GM23338 (cell line): ENCODE results near the gene IGF2. TPM values are rescaled to one million over a fixed set of nuclear protein-coding genes. Genes with fewer than 3 reads are reported as not detected.

Experiments
- ATAC-seq: fragments of 200-7000 bp; cut with Tn5 transposase; 3 replicates; pipeline ENCODE4 v1.9.1; 2020
- DNase-seq: peaks from one replicate; pipeline ENCODE4 v3.0.0-alpha.2; 2015; ENCODE audit warnings: low spot score
- H2AFZ ChIP-seq: fragments of 200-600 bp; sonication (generic); 2 replicates; pipeline ENCODE4 v1.8.0; 2016; ENCODE audit warnings: antibody characterized with exemption, mild to moderate bottlenecking, moderate library complexity
- H3F3A ChIP-seq: fragments of 200-600 bp; sonication (generic); replicated peaks from 2 replicates; pipeline ENCODE4 v1.8.0; 2017; ENCODE audit warnings: antibody characterized with exemption, mixed run types, low read depth
- H3K27ac ChIP-seq: fragments of 200-600 bp; sonication (generic); 2 replicates; pipeline ENCODE4 v1.6.1; 2016; ENCODE audit warnings: low read depth
- H3K27me3 ChIP-seq: fragments of 200-600 bp; sonication (generic); 2 replicates; pipeline ENCODE4 v1.8.0; 2016; ENCODE audit warnings: mild to moderate bottlenecking, mixed run types, moderate library complexity; ENCODE audit not compliant: insufficient read depth
- H3K36me3 ChIP-seq: fragments of 200-600 bp; sonication (generic); 2 replicates; pipeline ENCODE4 v1.8.0; 2016; ENCODE audit warnings: mild to moderate bottlenecking; ENCODE audit not compliant: insufficient read depth
- H3K4me1 ChIP-seq: fragments of 200-600 bp; sonication (generic); 2 replicates; pipeline ENCODE4 v1.8.0; 2016; ENCODE audit warnings: mild to moderate bottlenecking, moderate library complexity; ENCODE audit not compliant: insufficient read depth
- H3K4me2 ChIP-seq: fragments of 200-600 bp; sonication (generic); 2 replicates; pipeline ENCODE4 v1.7.1; 2017; ENCODE audit warnings: mixed run types
- H3K4me3 ChIP-seq: fragments of 200-600 bp; sonication (generic); 2 replicates; pipeline ENCODE4 v1.6.1; 2016; ENCODE audit warnings: mixed run types
- H3K79me2 ChIP-seq: fragments of 200-600 bp; sonication (generic); replicated peaks from 2 replicates; pipeline ENCODE4 v1.8.0; 2017; ENCODE audit warnings: mild to moderate bottlenecking; ENCODE audit not compliant: insufficient read depth
- H3K9me2 ChIP-seq: fragments of 200-600 bp; sonication (generic); 2 replicates; pipeline ENCODE4 v1.8.0; 2017; ENCODE audit not compliant: insufficient read depth
- H4K20me1 ChIP-seq: fragments of 200-600 bp; sonication (generic); replicated peaks from 2 replicates; pipeline ENCODE4 v1.8.0; 2017; ENCODE audit warnings: mild to moderate bottlenecking; ENCODE audit not compliant: insufficient read depth
- H3K27ac Mint-ChIP-seq: 2 replicates; pipeline ENCODE4 v1.8.0; 2020; ENCODE audit warnings: inconsistent platforms, mild to moderate bottlenecking, moderate library complexity, mixed read lengths
- H3K27me3 Mint-ChIP-seq: 3 replicates; pipeline ENCODE4 v1.8.0; 2022; ENCODE audit warnings: low read depth, mild to moderate bottlenecking, moderate library complexity, mixed read lengths, inconsistent platforms; ENCODE audit not compliant: insufficient read depth, poor library complexity
- H3K36me3 Mint-ChIP-seq: 3 replicates; pipeline ENCODE4 v1.8.0; 2021; ENCODE audit warnings: low read depth, mild to moderate bottlenecking, inconsistent platforms, moderate library complexity, mixed read lengths
- H3K4me1 Mint-ChIP-seq: 3 replicates; pipeline ENCODE4 v1.8.0; 2020; ENCODE audit warnings: mild to moderate bottlenecking, inconsistent platforms, mixed read lengths
- H3K4me3 Mint-ChIP-seq: 3 replicates; pipeline ENCODE4 v1.8.0; 2021; ENCODE audit warnings: moderate library complexity, mild to moderate bottlenecking, inconsistent platforms, mixed read lengths
- H3K9me3 Mint-ChIP-seq: 3 replicates; pipeline ENCODE4 v1.8.0; 2020; ENCODE audit warnings: moderate library complexity, mild to moderate bottlenecking, inconsistent platforms, mixed read lengths
- CREB1 ChIP-seq: fragments of 250-450 bp; sonication (Bioruptor Pico); IDR thresholded peaks from 2 replicates; pipeline ENCODE4 v1.5.0; 2020; ENCODE audit warnings: low read depth, mild to moderate bottlenecking, moderate library complexity
- CTCF ChIP-seq, 2 experiments: fragments of 200-600 bp in 1 of 2; sonication (generic) in 1 of 2; conservative IDR thresholded peaks; 2 replicates each; pipeline versions ENCODE4 v1.5.1 to v1.6.1; 2016 to 2017; ENCODE audit warnings: antibody characterized with exemption in 2 of 2, low read depth in 2 of 2, mild to moderate bottlenecking in 2 of 2, moderate library complexity in 1 of 2
- ETS1 ChIP-seq: IDR thresholded peaks from 2 replicates; pipeline ENCODE4 v1.6.1; 2016; ENCODE audit warnings: antibody characterized with exemption
- EZH2 ChIP-seq: fragments of 200-600 bp; sonication (generic); IDR thresholded peaks from one replicate; pipeline ENCODE4 v1.8.0; 2017; ENCODE audit warnings: antibody characterized with exemption, mild to moderate bottlenecking, low read depth; ENCODE audit not compliant: unreplicated experiment
- EZH2phosphoT487 ChIP-seq: fragments of 200-600 bp; sonication (generic); IDR thresholded peaks from one replicate; pipeline ENCODE4 v1.8.1; 2018; ENCODE audit warnings: antibody characterized with exemption; ENCODE audit not compliant: unreplicated experiment
- JUNB ChIP-seq: IDR thresholded peaks from one replicate; pipeline ENCODE4 v1.6.1; 2016; ENCODE audit warnings: antibody characterized with exemption; ENCODE audit not compliant: unreplicated experiment
- NANOG ChIP-seq: IDR thresholded peaks from 2 replicates; pipeline ENCODE4 v1.6.1; 2016; ENCODE audit warnings: antibody characterized with exemption, borderline replicate concordance
- POLR2AphosphoS5 ChIP-seq: IDR thresholded peaks from 2 replicates; pipeline ENCODE4 v1.6.1; 2016; ENCODE audit warnings: antibody characterized with exemption, low read depth
- REST ChIP-seq: IDR thresholded peaks from one replicate; pipeline ENCODE4 v1.6.1; 2018; ENCODE audit warnings: antibody characterized with exemption; ENCODE audit not compliant: unreplicated experiment
- STAT1 ChIP-seq: IDR thresholded peaks from one replicate; pipeline ENCODE4 v1.6.1; 2016; ENCODE audit warnings: antibody characterized with exemption; ENCODE audit not compliant: unreplicated experiment
- ZNF114 ChIP-seq: fragments of 250-450 bp; sonication (Bioruptor Pico); IDR thresholded peaks from 2 replicates; pipeline ENCODE4 v1.5.0; 2020; ENCODE audit warnings: mild to moderate bottlenecking, moderate library complexity
- ZNF331 ChIP-seq: fragments of 250-450 bp; sonication (Bioruptor Pico); IDR thresholded peaks from 2 replicates; pipeline ENCODE4 v1.5.0; 2020; ENCODE audit warnings: low read depth, mild to moderate bottlenecking, moderate library complexity
- polyA plus RNA-seq: library from polyadenylated mRNA; unstranded; fragments of >200 nt; fragmentation: Nextera tagmentation; extraction: Ambion mirVana; gene quantifications from 2 replicates; pipeline ENCODE4 v1.2.1, GENCODE V29; 2016
- total RNA-seq: library from RNA; depleted of rRNA; stranded (reverse); fragments of >200 nt; shearing (Covaris generic); gene quantifications from 2 replicates; pipeline ENCODE4 v1.2.3, GENCODE V29; 2014

IGF2 gene
- total and polyA plus RNA-seq, 2 experiments from 2014 or later: 1.4 to 4.0 TPM

GRCh38 chr11:2176389-2176900 is 37.3 kb upstream of the IGF2 start (continued):
- no peak for TF ChIP-seq CTCF (conservative IDR thresholded peaks at IDR 0.05; ENCODE audit: low read depth in 2 of 2)
- no peak for TF ChIP-seq POLR2AphosphoS5
- TF ChIP-seq ZNF114: no peak
- TF ChIP-seq STAT1: no peak
- TF ChIP-seq JUNB: no peak
- no peak for TF ChIP-seq EZH2

GRCh38 chr11:2175659-2176058 is 36.5 kb upstream of the IGF2 start:
- no peak for ATAC-seq
- Histone ChIP-seq H3K36me3 (no peaks in the 10 kb centered on the region), H2AFZ (no peak overlapping the region), H3K4me1 (no peaks in the 10 kb centered on the region), H3K27me3 (no peaks in the 10 kb centered on the region), H3K4me3 (no peak overlapping the region), H3K4me2 (no peak overlapping the region), H4K20me1 (no peaks in the 10 kb centered on the region), H3F3A (no peaks in the 10 kb centered on the region), H3K27ac (no peak overlapping the region), H3K9me2 (no peaks in the 10 kb centered on the region), H3K79me2 (no peaks in the 10 kb centered on the region)
- H3K27me3 Mint-ChIP-seq: peaks cover 27% of the 10 kb centered on the region
- no peaks in the 10 kb centered on the region for H3K36me3 Mint-ChIP-seq
- TF ChIP-seq EZH2phosphoT487 (no peak), REST (no peak), JUNB (no peak), ETS1 (no peak), ZNF114 (no peak), EZH2 (no peak), STAT1 (no peak), NANOG (no peak), ZNF331 (CRISPR knock-in tag) (no peak), CREB1 (CRISPR knock-in tag) (no peak)
- DNase-seq: no peak
- H3K4me1 Mint-ChIP-seq: no peaks in the 10 kb centered on the region
- no peak overlapping the region for H3K27ac Mint-ChIP-seq
- no peak overlapping the region for H3K4me3 Mint-ChIP-seq
- no peaks in the 10 kb centered on the region for H3K9me3 Mint-ChIP-seq
